HG03521 (cell line): ENCODE measurements around the gene SMURF1.

Experiments
- ATAC-seq: cut with Tn5 transposase; IDR thresholded peaks from one replicate; pipeline ENCODE4 v1.9.1; 2021; ENCODE audit warnings: mild to moderate bottlenecking, moderate library complexity; ENCODE audit not compliant: unreplicated experiment

SMURF1 gene

DNA sequence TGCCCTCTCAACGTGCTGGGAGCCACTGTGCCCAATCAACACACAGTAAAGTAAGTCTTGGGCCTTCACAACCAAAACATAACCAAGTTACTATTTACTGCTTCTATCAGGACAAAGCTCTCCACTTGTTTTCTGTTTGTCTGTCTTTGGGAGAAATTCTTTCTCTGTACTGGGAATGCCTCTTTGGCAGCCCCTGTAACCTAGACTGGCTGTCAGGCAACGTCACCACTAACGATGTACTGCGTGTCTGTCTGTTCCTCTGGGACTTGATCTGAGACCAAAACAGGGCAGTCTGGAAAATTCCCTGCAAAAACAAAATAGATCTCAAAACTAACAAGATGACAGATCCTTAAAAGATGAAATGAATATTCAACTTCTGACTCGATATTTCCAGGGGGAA is 113.0 kb downstream of the SMURF1 start:
- ATAC-seq: no peak

DNA sequence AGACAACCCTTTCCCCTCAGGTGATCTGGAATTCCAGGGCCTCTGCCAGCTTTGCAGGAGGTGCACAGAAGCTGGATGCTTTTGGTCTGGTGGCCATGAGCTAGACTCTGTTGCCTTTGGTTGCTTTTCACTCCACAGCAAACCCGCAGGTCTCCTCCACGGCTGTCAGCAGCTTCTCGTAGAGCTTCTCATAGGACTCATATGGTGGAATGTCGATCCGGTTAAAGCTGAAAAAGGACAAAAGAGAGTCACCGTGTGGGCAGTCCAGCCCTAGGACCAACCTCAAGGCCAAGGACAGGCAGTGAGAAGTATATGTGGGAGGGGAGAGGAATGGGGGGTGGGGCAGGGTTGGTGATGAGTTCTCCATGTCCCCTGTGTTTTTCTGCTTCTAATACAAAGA is 113.5 kb downstream of the SMURF1 start:
- ATAC-seq: no peak

DNA sequence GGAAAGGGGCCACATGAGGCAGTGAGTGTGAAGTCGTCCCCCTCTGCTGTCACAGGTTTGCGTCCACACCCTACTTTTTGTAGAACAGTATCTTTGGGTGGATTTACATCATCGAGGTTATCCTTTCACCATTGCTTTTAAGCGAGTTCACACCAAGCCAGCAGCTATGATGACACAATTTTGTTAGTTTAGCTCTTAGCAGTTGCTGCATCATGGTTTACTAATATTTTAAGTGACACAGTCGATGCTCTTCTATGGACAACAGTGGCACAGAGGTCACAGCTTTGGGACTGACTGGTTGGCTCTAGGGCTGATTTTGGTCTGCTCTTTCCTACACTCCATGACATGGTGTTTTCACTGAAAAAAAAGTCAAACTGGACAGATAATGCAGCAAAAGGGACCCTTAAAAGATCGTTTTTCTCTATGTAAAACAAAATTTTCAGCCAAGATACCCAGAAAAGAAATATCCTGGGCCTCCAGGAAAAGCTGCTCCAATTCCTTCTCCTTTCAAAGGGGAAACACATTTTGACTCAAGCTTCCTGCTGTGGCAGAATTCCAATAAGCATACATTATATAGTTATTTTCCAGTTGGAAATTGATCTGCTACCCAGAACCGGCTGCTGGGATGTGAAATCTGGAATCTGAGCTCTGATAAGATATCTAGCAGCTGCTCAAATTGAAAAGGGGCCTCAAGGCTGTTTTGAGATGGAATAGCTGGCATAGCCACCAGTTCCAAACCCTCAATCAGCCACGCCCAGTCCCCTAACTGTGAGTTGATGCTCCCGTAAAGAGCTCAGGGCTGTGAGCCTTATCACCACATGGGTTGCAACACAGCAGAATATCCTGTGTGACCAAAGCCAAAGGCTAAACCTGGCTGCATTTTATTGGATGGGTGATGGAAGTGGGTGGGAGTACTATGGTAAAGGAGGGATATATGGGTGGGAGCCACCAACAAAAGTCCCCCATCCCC is 114.2 kb downstream of the SMURF1 start:
- ATAC-seq: no peak

- no peak for ATAC-seq
Observed at GRCh38 chr7:99028261-99028973, 115.5 kb downstream of the SMURF1 start.

DNA sequence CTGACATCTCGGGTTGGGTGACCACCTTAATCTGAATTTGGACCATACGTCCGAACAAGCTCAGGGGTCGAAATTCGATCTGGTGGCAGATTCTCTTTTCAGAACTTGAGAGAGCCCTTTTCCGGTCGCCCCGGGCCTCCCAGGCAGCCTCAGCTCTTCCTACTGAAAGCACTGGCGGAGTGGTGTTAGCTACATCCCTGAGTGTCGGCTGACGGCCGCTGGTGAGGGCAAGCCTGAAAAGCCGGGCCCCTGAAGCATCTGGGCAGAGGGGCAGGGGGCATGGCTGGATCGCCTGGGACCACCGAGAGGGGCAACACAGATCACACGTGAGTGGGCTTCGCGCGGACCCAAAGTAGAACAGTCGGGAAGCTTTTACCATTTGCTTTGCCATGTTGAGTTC is 116.1 kb downstream of the SMURF1 start:
- ATAC-seq: no peak

DNA sequence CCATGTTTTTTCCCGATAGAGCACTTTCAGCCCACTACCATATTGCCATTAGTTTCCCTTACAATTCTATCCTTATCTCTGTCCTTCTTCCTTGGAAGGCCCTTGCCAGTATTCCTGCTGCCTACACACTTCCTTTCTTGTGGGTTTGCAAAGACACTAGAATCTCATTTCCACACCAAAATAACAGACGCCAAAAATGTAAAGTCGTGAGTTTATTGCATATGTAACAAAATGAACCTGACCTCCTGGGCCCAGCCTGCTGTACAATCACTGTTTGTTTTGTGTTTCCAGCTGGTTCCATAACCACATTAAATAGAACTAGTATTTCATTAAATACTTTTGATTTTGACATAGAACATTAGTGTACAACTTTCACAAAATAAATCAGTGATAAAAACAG is 116.7 kb downstream of the SMURF1 start:
- ATAC-seq: no peak

DNA sequence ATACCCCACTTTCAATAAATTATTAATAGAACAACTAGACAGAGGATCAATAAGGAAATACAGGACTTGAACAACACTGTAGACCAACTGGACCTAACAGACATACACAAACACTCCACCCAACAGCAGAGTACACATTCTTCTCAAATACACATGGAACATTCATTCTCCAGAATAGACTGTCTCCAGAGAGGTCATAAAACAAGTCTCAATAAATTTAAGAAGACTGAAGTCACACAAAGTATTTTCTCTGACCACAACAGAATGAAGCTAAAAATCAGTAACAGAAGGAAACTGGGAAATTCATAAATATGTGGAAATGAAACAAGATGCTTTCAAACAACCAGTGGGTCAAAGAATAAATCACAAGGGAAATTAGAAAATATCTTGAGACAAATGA is 119.8 kb downstream of the SMURF1 start:
- ATAC-seq: no peak

DNA sequence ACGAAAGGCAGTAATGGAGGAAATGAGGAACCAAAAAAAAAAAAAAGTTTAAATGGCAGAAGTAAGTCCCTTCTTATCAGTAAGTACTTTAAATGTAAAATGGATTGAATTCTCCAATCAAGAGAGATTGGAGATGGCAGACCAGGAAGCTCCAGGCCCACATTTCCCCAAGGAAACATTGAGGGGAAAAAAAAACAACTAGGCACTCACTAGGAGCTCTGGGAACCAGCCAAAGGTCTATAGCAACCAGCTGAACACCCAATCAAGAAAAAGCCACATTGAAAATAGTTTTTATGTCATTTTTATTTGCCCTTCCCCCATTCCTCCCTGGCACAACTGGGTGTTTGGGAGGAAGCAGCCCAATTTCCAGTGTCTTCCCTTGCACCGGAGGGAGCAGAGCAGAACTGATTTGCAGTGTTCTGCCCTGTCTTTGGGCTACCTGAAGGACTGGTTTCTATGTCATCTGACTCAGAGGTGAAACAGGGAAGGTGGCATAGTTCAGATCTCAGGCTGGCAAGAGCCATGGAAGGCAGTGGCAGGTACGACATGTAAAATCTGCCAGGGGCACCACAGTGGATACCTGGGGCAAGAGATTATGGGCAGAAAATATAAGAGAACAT is 121.9 kb downstream of the SMURF1 start:
- no peak for ATAC-seq

GRCh38 chr7:99020413-99020715 is 123.5 kb downstream of the SMURF1 start:
- no peak for ATAC-seq

DNA sequence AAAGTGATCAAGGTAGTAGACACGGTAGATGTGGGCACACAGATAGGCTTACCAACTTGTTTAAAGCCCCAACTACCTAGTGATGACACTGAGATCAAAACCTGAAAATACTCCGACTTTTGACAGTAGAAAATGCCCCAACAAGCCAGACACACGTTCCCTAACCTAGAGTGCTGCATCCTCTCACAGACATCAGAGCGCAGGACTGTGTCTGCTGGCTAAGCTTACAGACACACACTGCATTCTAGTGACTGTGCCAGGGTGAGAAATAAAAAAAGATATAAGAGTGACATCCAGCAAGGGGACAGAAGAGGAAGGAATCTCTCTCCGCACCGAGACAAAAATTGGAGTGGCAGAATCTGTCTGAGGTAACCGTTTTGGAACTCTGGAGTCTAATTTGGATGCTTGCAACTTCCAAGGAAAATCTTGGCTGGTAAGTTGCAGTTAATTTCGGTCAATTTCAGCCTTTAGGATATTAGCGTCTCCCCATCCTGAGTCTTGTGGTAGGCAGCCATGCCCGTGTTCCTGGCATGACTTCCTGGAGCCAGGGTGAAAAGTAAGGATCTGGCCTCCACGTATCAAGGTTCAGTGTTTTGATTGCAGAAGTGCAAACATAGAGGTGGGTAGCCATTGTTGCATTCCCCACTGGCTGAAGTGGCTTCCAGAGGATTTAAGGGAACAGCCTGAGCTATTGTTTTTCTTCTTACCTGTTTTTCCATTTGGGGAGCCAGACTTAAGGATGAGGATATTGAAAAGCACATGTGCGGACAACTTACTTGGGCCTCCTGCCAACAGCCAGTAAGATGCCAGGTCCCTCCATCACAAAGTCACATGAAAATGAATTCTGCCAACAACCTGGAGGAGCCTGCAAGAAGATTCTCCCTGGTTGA is 124.1 kb downstream of the SMURF1 start:
- ATAC-seq: no peak

DNA sequence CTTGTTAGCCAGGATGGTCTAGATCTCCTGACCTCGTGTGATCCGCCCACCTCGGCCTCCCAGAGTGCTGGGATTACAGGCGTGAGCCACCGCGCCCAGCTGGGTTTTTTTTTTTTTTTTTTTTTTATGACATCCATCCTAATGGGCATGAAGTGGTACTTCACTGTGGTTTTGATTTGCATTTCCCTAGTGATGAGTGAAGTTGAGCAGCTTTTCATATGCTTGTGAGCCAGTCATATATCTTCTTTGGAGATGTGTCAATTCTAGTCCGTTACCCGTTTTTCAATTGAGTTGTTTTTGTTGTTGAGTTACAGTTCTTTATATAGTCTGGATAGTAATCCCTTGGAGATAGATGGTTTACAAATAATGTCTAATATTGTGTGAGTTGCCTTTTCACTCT is 127.7 kb downstream of the SMURF1 start:
- no peak for ATAC-seq

DNA sequence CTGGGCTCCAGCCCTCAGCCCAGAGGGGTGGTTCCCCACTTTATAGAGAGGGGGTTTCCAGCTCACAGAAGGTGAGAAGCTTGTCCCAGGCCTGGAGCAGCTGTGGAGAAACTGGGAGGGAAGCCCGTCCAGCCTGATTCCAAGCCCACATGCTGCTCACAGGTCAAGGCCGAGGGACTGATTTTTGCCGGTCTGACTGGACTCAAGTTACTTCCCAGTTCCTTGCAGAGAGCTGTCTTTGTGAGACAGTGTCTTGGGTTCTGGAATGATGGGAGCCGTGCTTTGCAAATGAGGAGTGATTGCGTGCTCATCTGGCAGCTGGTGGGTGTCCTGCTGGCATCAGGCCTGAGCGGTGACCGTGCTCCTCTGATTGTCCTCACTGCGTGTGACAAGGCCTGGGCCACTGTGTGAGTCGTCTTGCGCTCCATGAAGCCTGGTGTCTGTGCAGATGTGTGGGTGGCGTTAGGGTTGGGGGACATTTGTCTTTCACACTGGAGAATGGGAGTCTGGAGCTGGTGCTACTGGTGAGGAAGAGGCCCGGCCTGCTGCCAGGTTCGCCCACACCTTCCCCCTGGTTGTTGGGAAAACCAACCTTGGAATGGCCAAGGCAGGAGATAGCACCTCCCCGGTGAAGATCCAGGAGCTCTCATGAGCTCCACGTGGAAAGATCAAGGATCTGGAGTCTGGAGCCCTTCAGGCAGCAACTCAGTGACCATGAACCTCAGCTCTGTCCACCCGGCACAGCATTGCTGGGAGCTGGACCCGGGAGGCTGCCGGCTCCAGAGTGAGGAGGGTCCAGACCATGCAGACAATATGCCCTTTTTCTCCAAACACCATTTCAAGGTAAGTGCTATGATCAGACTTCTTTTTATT is 129.6 kb downstream of the SMURF1 start:
- no peak for ATAC-seq

- ATAC-seq: no peak
Observed at GRCh38 chr7:99013266-99014112, 130.4 kb downstream of the SMURF1 start.

GRCh38 chr7:99012722-99013121 is 131.2 kb downstream of the SMURF1 start:
- no peak for ATAC-seq

GRCh38 chr7:99011706-99012404 is 132.1 kb downstream of the SMURF1 start:
- no peak for ATAC-seq

- no peak for ATAC-seq
Observed at GRCh38 chr7:99011341-99011705, 132.6 kb downstream of the SMURF1 start.

DNA sequence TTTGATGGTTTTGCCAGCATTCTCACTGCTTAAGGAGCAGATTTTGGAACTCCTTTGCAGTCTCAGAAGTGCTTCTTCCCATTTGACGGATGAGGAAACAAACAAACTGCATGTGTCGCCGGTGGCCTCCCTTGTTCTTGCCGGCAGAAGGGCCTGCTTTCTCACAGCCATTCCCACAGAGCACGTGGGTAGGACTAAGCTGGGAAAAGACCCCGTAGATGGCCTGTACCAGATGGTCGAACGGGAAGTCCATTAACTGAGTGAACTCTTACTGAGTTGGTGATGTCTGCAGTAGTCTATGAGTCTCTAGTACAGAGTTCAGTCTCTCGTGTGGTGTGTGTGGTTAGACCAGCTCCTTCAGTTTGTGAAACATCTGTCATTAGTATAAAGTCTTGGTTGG is 133.6 kb downstream of the SMURF1 start:
- ATAC-seq: no peak

GRCh38 chr7:99008921-99009530 is 134.9 kb downstream of the SMURF1 start:
- no peak for ATAC-seq
